Mononuclear cell (primary cell): ENCODE measurements around the gene TMEM239. TPM values are rescaled to one million over a fixed set of nuclear protein-coding genes. Genes with fewer than 3 reads are reported as not detected.
"Not testable (repeated sequence)": the region's sequence is repeated elsewhere in the genome, so short reads cannot be mapped to it uniquely, and the experiment has no call there.

Experiments
- H3K27me3 ChIP-seq: 2 replicates; pipeline ENCODE4 v1.6.0; 2011; ENCODE audit warnings: low read length, control low read depth; ENCODE audit not compliant: insufficient read depth
- H3K4me1 ChIP-seq: 2 replicates; pipeline ENCODE4 v1.5.1; 2011; ENCODE audit warnings: mild to moderate bottlenecking, low read length, control low read depth; ENCODE audit not compliant: insufficient read depth
- H3K4me3 ChIP-seq: 2 replicates; pipeline ENCODE4 v1.5.1; 2011; ENCODE audit warnings: mild to moderate bottlenecking, low read length, moderate library complexity
- H3K9me3 ChIP-seq: 2 replicates; pipeline ENCODE4 v1.5.1; 2011; ENCODE audit warnings: low read depth, mild to moderate bottlenecking, control low read depth, low read length
- total RNA-seq: library from RNA; depleted of rRNA; stranded (reverse); fragments of >200 nt; gene quantifications from one replicate; pipeline ENCODE4 v1.2.3, GENCODE V29; 2012

Gene TMEM239
- total RNA-seq, 1 donor = not detected

- Histone ChIP-seq H3K9me3 (no peaks in the 10 kb centered on the region), H3K4me1 (no peaks in the 10 kb centered on the region), H3K27me3 (peaks cover 29% of the 10 kb centered on the region), H3K4me3 (no peak overlapping the region)
These were observed 9.1 kb upstream of the TMEM239 start for GRCh38 chr20:2807019-2807418.

- H3K4me3 ChIP-seq, H3K4me1 ChIP-seq, H3K9me3 ChIP-seq: not testable (repeated sequence)
- peaks cover 29% of the 10 kb centered on the region for H3K27me3 ChIP-seq
These were observed 8.2 kb upstream of the TMEM239 start for GRCh38 chr20:2807929-2808328.

- no peak overlapping the region for H3K4me3 ChIP-seq
- H3K9me3 ChIP-seq = no peaks in the 10 kb centered on the region
- no peaks in the 10 kb centered on the region for H3K4me1 ChIP-seq
- peaks cover 19% of the 10 kb centered on the region for H3K27me3 ChIP-seq
These were observed 6.5 kb upstream of the TMEM239 start for GRCh38 chr20:2809690-2810089.

- Histone ChIP-seq H3K9me3 (no peaks in the 10 kb centered on the region), H3K27me3 (peaks cover 3% of the 10 kb centered on the region), H3K4me1 (no peaks in the 10 kb centered on the region), H3K4me3 (no peak overlapping the region)
These were observed 4.0 kb upstream of the TMEM239 start for GRCh38 chr20:2812189-2812588.

- H3K4me1 ChIP-seq = no peaks in the 10 kb centered on the region
- H3K4me3 ChIP-seq = no peak overlapping the region
- H3K9me3 ChIP-seq = no peaks in the 10 kb centered on the region
- H3K27me3 ChIP-seq = peaks cover 4% of the 10 kb centered on the region
These were observed 2.1 kb upstream of the TMEM239 start for GRCh38 chr20:2814076-2814475.

GRCh38 chr20:2814587-2815051 is 1.5 kb upstream of the TMEM239 start, which contains the start of gene C20orf141:
Gene C20orf141, plus strand, starts transcription at chr20:2814987. Its CDS starts 198 bp downstream, at chr20:2815185.
- Histone ChIP-seq H3K4me1 (no peaks in the 10 kb centered on the region), H3K4me3 (no peak within 1 kb of the TSS), H3K27me3 (peaks cover 7% of the 10 kb centered on the region), H3K9me3 (no peaks in the 10 kb centered on the region)

GRCh38 chr20:2815242-2815900 is 793 bp upstream of the TMEM239 start:
- Histone ChIP-seq H3K4me3 (no peak overlapping the region), H3K4me1 (no peaks in the 10 kb centered on the region), H3K27me3 (peaks cover 14% of the 10 kb centered on the region), H3K9me3 (no peaks in the 10 kb centered on the region)

GRCh38 chr20:2816583-2817340 is 598 bp downstream of the TMEM239 start:
- Histone ChIP-seq H3K9me3 (no peaks in the 10 kb centered on the region), H3K4me3 (no peak overlapping the region), H3K27me3 (peaks cover 21% of the 10 kb centered on the region), H3K4me1 (peaks cover 9% of the 10 kb centered on the region)

GRCh38 chr20:2817341-2817726 is 1.2 kb downstream of the TMEM239 start:
- peaks cover 23% of the 10 kb centered on the region for H3K27me3 ChIP-seq
- no peaks in the 10 kb centered on the region for H3K9me3 ChIP-seq
- H3K4me3 ChIP-seq = no peak overlapping the region
- H3K4me1 ChIP-seq = peaks cover 10% of the 10 kb centered on the region

GRCh38 chr20:2817891-2818595 is 1.9 kb downstream of the TMEM239 start:
- Histone ChIP-seq H3K4me1 (peaks cover 10% of the 10 kb centered on the region), H3K9me3 (no peaks in the 10 kb centered on the region), H3K27me3 (peaks cover 23% of the 10 kb centered on the region), H3K4me3 (no peak overlapping the region)

- Histone ChIP-seq H3K27me3 (peaks cover 23% of the 10 kb centered on the region), H3K4me3 (no peak overlapping the region), H3K4me1 (peaks cover 10% of the 10 kb centered on the region), H3K9me3 (no peaks in the 10 kb centered on the region)
These were observed 4.1 kb downstream of the TMEM239 start for GRCh38 chr20:2820084-2820895.

- Histone ChIP-seq H3K4me1 (peaks cover 11% of the 10 kb centered on the region), H3K4me3 (no peak overlapping the region), H3K9me3 (no peaks in the 10 kb centered on the region), H3K27me3 (peaks cover 29% of the 10 kb centered on the region)
These were observed 5.0 kb downstream of the TMEM239 start for GRCh38 chr20:2820896-2821869.

- Histone ChIP-seq H3K4me3 (no peak overlapping the region), H3K9me3 (no peaks in the 10 kb centered on the region), H3K27me3 (peaks cover 38% of the 10 kb centered on the region), H3K4me1 (peaks cover 17% of the 10 kb centered on the region)
These were observed 5.9 kb downstream of the TMEM239 start for GRCh38 chr20:2822073-2822472.

GRCh38 chr20:2825761-2826160 is 9.6 kb downstream of the TMEM239 start:
- Histone ChIP-seq H3K27me3 (peaks cover 31% of the 10 kb centered on the region), H3K4me3 (no peak overlapping the region), H3K4me1 (peaks cover 16% of the 10 kb centered on the region), H3K9me3 (no peaks in the 10 kb centered on the region)
